CD4-positive, alpha-beta T cell treated with Interleukin-17A for 4 hours (primary cell): ENCODE results near the gene METTL5.

Source experiments
- DNase-seq: peaks from one replicate; pipeline ENCODE4 v3.0.0-alpha.2; 2020; ENCODE audit warnings: mixed read lengths

Gene METTL5

DNA sequence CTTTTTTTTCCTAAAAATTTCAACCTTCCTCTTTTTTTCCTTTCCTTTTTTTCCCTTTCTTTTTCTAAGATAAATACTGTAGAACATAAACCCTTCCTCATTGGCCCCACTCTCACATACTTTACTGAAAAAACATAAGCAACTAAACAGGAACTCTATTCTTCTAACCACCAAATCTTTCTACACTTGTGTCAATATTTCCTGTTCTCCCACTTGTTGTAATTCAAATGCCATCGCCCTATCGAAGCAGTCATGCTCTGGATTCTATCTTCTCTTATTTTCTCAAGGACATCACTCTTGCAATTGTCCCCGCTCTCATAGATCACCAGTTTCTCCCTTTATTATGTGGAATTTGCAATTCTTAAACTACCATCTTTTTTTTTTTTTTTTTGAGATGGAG is 46.3 kb downstream of the METTL5 start:
- no peak for DNase-seq

DNA sequence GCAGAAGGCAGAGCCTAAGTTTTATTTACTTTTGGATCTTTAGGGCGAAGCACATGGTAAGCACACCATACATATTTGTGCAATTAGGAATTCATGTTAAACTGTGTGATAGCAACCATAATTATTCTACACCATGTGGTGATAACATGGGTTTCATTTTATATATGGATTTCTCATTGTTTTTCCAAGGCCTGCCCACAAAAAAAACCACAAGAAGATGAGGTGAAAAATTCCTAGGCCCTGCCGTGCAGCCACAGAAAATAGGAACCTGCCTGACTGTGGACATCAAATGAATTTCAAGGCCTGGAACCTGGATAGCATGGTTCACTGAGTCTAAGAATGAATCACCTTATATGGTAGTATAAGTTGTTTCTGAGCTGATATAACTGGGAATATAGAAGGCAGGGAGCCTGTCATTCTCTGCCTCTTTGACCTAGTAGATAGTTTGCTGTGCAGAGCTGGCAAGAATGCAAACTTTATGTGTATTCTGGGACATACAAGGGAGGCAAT is 48.4 kb downstream of the METTL5 start:
- DNase-seq = no peak

DNA sequence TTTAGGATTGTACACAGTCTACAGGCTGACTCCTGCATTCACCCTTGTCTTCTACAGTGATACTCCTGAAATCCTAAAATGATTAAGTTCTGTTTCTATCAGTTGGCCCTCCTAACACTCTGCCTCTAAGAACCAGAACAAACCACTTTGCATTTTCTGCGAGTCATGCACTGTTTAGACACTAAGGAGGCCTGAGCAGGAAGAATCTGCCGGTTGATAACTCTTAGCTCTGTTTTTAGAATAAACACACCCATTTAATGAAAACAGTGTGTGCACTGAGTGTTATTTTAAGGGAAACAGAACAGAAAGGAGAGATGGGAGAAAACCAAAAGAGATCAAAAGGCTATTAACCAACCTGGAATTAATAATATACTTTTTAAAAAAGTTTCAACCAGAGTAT is 48.9 kb downstream of the METTL5 start:
- no peak for DNase-seq

DNA sequence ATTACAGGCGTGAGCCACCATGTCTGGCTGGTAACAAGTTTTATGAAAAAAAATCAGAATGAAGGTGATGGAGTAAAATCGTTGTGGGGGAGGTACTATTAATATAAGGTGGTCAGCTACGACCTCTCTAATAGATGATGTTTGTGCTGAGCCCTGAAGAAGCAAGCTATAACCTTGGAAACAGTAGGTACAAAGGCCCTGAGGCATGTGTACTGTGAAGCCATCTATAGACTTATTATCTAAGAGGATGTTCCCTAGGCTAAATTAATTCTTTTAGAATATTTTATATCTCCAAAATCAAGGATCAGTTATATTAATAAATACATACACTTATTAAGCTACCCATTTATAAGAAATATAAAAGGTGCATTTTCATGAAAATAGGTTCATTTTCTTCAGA is 49.4 kb downstream of the METTL5 start:
- no peak for DNase-seq

DNA sequence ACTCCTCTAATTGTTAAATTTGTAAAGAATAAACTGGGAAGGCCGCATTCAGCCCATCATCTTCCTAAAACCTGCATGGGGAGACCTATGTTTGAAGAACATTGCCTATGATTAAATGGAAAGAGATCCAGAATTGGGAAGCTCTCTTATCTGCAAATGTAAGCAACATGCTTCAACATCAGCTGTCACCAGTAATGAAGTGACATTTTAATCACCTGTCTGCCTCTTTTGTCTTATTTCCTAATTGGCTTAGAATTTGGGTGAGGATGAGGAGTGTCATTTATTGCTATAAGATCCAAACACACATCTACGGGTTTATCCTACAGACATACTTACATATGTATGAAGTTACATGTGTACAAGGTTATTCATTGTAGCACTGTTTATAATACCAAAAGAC is 52.1 kb downstream of the METTL5 start:
- DNase-seq = no peak

DNA sequence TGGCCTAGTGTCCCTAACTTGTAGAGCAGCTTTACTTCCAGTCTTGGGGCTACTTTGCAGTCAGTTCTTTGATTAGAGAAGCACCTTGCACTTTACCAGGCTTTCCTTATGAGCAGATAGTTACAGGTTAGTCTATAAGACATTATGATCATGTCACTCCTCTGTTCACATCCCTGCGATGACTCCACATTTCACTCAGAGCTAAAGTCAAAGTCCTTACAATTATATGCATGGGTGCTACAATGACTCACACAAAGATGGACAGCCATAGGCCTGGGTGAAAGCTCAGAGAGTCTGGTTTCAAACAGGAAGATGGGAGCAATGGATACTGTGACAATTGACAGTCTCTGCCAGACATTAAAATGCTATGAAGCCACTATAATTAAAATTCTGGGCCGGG is 53.1 kb downstream of the METTL5 start:
- DNase-seq = no peak

DNA sequence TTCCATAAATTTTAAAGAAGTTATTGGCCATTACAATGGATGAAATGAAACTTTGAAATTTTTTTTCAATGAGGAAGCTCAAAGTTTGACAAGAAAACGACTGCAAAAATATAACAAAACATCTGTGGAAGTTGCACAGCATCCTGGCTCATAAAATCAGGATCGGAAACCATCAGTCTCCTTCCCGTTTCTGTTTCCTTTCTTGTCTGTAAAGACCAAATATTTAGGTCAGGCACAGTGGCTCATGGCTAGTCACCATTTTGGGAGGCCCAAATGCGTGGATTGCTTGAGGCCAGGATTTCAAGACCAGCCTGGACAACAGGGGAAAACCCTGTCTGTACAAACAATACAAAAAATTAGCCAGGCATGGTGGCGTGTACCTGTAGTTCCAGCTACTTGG is 53.7 kb downstream of the METTL5 start:
- DNase-seq = no peak

DNA sequence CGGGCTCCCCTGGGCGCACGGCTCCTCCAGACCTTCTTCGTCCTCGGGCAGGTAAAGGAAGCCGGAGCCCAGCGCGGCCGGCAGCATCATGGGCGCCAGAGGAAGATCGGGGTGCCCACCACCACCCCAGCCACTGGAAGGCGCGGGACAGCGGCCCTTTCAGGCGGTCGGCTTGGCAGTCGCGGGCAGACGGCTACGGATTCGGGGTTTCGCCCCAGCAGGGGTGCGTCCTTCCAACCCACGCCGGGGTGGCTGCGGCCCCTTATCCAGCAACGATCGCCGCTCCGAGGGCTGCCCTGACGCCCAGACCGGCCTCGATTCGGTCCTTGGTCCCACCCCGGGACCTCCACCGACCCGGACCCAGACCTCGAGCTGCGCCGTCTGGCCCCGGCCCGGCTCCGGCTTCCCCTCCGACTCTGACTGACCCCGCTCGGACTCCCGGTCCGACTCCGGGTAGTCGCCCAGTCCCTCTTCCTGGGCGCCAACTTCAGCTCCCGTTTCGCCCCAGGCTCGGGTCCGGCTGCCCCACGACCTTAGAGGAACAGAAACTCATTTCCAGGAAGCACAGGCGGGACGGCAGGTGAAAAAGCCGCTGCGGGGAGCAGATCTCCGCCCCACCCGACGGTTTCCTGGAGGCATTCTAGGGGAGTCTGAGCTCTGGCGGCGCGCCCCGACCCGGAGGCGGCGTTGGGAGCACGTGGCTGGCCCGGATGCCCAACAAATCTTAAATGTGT is 56.3 kb downstream of the METTL5 start:
- peak; percentile 56 for DNase-seq

DNA sequence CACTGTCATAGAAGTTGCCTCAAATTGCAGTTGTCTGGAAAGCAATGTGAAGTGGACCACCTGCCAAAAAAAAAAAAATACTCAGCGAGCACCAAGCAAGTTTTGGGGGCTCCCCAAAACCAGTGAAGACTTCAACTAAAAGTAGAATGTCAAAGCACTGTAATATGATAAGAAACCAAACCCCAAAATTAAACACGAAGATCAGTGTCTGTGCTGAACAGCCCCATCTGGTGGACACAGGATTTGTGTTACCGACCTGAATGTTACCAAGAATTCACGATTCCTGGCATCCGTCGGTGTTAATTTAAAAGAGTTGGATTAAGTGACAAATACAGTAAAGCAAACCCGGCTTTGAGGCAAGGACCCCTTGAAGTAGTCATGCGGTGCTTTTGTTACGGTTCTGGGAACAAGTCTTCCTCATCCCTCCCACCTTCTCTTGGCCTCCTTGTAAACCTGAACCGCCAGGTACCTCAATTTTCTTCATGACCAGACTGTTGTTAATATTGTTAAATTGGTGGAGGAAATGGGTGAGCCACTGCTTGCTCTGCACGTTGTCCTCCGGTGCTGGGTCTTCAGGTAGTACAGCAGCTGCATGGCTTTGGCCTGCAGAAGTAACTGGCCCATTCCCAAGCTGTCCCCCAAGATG is 57.3 kb downstream of the METTL5 start:
- DNase-seq = peak; percentile 70

DNA sequence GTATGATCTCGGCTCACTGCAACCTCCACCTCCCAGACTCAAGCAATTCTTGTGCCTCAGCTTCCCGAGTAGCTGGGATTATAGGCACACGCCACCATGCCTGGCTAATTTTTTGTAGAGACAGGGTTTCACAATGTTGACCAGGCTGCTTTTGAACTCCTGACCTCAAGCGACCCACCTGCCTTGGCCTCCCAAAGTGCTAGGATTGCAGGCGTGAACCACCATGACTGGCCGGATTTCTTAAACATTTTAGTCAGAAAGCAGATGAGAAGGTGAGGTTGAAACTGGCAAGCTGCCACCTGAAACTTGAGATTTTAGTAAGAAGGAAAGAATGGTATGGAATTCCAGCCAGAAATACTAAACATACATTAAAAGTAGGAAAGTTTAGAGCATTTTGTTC is 59.2 kb downstream of the METTL5 start:
- DNase-seq = no peak

DNA sequence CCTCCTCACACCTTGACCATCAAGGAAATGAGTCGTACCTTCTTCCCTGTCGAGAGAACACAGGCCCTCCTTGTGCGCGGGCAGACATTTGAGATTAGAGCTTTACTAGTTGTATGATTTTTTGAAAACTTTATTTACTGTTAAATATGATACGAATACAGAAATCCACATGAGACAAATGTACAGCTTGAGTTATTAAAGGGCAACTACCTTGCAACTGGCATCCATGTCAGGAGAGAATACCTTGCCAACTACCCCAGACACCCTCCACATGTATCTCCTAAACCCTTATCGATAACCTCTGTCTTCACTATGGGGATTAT is 62.8 kb downstream of the METTL5 start:
- no peak for DNase-seq
